NCI-H128 (cell line): ENCODE results near the gene COMMD1.
"Not testable (repeated sequence)": the region's sequence is repeated elsewhere in the genome, so short reads cannot be mapped to it uniquely, and the experiment has no call there.

Source experiments
- DNase-seq: peaks from one replicate; lab custom pipeline; 2025; ENCODE audit not compliant: unreplicated experiment; lab: John Stamatoyannopoulos, UW

The COMMD1 gene

GRCh38 chr2:62014102-62014501 lies 108.6 kb downstream of the COMMD1 start:
- DNase-seq: no peak

GRCh38 chr2:62016957-62017356 lies 111.5 kb downstream of the COMMD1 start:
- no peak for DNase-seq

GRCh38 chr2:62029910-62030309 lies 124.4 kb downstream of the COMMD1 start:
- DNase-seq: no peak

GRCh38 chr2:62030902-62031301 lies 125.4 kb downstream of the COMMD1 start:
- no peak for DNase-seq

GRCh38 chr2:62032096-62032495 lies 126.6 kb downstream of the COMMD1 start:
- DNase-seq: no peak

GRCh38 chr2:62034715-62035114 lies 129.2 kb downstream of the COMMD1 start:
- no peak for DNase-seq

- DNase-seq: no peak
Observed at GRCh38 chr2:62036229-62036628, 130.8 kb downstream of the COMMD1 start.

- no peak for DNase-seq
Observed at GRCh38 chr2:62036761-62037250, 131.3 kb downstream of the COMMD1 start.

GRCh38 chr2:62038975-62039771 lies 133.7 kb downstream of the COMMD1 start:
- DNase-seq: no peak

GRCh38 chr2:62040926-62041325 lies 135.5 kb downstream of the COMMD1 start:
- DNase-seq: no peak

- not testable (repeated sequence) for DNase-seq
Observed at GRCh38 chr2:62041701-62042385, 136.4 kb downstream of the COMMD1 start.

- no peak for DNase-seq
Observed at GRCh38 chr2:62042400-62042799, 136.9 kb downstream of the COMMD1 start.

GRCh38 chr2:62042944-62043343 lies 137.5 kb downstream of the COMMD1 start:
- no peak for DNase-seq

GRCh38 chr2:62045017-62045543 lies 139.6 kb downstream of the COMMD1 start:
- no peak for DNase-seq

- DNase-seq: no peak
Observed at GRCh38 chr2:62046141-62046540, 140.7 kb downstream of the COMMD1 start.

- DNase-seq: no peak
Observed at GRCh38 chr2:62050456-62051045, 145.1 kb downstream of the COMMD1 start.

GRCh38 chr2:62054029-62054791 lies 148.7 kb downstream of the COMMD1 start:
- DNase-seq: no peak

- no peak for DNase-seq
Observed at GRCh38 chr2:62054916-62055450, 149.5 kb downstream of the COMMD1 start.

- DNase-seq: no peak
Observed at GRCh38 chr2:62055724-62056336, 150.4 kb downstream of the COMMD1 start.

- no peak for DNase-seq
Observed at GRCh38 chr2:62056341-62056740, 150.9 kb downstream of the COMMD1 start.
